ENCODE measurements around the gene TMCC1.
"Not testable (repeated sequence)": the region's sequence is repeated elsewhere in the genome, so short reads cannot be mapped to it uniquely, and the experiment has no call there.

Gene TMCC1

DNA sequence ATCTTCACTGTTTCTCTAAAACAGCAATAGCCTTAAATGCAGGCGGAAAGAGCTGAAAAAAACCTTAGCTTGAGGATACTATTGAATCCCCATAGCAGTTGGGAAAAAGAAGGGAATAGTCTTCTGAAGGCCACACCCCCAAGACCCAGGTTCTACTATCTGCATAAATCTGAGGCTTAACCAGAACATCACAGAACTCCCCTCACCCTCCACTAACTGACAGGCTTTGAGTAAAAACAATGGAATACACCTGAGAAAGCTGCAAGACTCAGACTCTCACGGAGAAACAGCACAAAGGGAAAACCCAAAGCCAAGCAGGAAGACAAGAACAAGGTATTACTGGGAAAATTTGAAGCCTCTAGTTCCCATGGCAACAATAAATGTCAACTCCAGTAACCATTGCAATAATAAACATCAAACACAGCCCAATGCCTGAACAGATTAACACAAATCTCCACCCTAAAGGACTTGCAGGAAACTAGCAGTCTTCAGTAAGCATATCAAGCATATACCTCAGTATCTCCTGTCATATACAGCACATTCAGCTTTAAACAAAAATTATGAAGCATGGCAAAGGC lies 56.4 kb downstream of the TMCC1 start:
- DNase-seq (ENCODE audit: extremely low read depth in 1 of 2, low read depth in 1 of 2) = no peak

DNA sequence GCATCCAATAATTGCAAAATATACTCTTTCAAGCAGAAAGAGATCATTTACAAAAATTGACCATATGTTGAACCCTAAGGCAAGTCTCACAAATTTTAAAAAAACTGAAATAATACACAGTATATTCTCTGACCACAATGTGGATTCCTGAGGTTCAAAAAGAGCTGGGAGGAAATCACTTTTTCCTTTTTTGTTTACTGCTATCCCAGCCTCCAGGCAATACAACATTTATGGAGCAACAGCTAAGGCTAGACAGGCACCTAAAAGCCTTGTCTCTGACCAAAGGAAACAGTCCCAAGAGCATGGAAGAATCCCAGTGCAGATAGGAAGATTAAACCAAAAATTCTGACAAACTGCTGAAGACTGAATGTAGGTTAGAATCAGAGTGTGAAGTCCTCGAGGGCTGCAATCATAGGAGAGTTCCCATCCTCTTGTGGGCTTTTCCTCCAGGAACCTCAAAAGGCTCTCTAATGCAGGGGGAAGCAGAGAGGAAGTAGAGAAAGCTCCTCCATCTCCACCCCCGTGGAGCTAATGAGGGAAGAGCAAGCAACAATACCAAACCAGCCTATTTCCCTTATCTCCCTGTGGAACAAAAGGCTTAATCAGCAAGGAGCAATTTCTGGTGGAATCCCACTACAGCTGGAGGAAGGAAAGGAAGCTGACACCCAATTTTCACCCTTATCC lies 57.0 kb downstream of the TMCC1 start:
- no peak for DNase-seq (ENCODE audit: extremely low read depth in 1 of 2, low read depth in 1 of 2)

DNA sequence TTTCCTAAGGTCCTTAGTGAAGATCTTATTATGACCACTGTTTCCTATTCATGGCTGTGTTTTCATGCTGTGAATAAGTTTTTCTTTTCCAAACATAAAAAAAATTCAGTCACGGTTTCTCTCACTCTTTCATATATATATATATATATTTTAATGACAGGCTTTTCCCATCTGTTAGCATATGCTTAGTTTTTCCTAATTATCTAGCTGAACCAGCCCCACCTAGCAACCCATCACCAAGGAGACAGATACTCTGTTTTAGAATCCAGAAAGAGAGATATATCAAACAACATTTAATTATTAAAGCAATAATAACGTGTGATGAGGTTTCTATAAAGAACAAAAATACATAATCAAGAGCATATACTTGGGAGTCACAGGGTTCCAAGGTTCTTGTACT lies 58.3 kb downstream of the TMCC1 start:
- DNase-seq (ENCODE audit: extremely low read depth in 1 of 2, low read depth in 1 of 2) = no peak

DNA sequence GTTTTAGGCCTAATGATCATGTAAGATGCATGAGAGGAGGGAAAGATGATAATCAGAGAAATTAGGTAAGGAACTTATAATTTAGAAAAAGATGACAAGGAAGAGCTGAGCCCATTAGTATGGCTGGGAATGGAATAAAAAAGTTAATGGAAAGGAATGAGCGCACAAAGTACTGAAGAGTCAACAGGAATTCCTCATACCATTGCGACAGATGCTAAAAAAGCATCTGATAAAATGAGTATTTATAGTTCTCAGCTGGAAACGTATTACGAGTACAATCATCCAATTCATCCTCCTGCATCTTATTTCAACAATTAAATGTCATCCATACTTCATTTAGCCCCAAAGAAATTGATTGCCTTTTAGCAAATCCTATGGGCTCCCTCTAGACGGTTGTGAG lies 58.9 kb downstream of the TMCC1 start:
- no peak for DNase-seq (ENCODE audit: extremely low read depth in 1 of 2, low read depth in 1 of 2)

DNA sequence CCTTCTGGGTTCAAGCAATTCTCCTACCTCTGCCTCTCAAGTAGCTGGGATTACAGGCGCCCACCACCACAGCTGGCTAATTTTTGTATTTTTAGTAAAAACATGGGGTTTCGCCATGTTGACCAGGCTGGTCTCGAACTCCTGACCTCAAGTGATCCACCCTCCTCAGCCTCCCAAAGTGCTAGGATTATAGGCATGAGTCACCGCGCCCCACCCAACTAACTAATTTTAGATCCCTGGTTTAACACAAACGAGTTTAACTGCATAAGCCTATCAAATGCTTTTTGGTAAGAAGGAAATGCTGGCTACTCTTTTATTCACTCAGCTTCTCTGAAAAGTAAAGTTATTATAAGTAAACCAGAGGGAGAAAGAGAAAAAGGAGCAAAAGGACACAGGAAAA lies 61.6 kb downstream of the TMCC1 start:
- not testable (repeated sequence) for DNase-seq (ENCODE audit: extremely low read depth in 1 of 2, low read depth in 1 of 2)

DNA sequence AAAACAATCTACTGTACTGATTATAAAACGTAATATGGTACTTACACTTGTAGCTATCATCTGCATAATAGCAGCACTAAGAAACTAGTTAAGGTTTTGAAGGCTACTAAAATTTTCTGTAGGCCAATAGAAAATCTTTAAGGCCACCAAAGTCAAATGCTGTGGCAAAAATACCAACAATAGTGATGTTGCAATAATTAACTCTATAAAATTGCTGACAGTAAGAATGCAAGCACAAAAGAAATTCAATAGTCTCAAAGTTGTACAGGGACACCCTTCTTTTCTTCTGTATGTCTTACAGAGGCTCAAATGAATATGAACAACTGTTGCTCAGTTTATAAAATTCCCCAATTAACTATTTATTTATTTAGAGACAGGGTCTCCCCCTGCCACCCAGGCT lies 62.0 kb downstream of the TMCC1 start:
- DNase-seq (ENCODE audit: extremely low read depth in 1 of 2, low read depth in 1 of 2) = no peak

DNA sequence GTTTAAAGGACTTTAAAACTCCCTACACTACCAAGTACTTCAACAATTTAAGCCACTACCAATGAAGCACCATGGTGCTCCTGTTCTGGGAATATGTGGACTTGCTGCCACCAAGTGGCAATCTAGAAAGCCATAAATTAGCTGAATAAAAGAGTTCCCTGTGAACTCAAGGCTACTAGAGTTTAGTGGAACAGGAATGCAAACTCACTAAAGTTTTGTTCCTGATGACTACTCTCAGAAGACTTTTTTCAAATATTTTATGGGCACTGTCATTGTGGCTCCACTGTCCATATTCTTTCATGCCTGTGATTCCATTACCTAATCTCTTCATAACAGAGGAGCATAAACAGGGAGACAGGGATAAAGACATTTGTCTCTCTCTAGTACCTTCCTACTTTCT lies 63.9 kb downstream of the TMCC1 start:
- no peak for DNase-seq (ENCODE audit: extremely low read depth in 1 of 2, low read depth in 1 of 2)

DNA sequence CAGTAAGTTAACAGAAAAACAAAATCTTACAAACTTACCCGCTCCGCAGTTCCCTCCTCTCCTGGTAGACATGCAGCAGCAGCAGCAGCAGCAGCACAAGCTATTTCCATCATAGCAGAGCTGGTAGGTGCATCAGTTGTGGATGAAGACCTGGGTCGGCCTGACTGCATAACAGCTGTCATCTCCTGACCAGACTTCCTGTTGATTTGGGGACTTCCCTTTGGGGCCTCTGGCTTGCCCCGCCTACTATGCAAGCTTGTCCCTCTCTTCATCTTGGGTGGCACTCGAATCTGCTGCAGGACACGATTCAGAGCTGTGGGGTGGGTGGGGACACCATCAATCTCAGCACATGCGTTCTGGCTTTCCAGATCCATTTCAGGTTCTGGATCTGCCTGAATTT lies 65.7 kb downstream of the TMCC1 start:
- no peak for DNase-seq (ENCODE audit: extremely low read depth in 1 of 2, low read depth in 1 of 2)

DNA sequence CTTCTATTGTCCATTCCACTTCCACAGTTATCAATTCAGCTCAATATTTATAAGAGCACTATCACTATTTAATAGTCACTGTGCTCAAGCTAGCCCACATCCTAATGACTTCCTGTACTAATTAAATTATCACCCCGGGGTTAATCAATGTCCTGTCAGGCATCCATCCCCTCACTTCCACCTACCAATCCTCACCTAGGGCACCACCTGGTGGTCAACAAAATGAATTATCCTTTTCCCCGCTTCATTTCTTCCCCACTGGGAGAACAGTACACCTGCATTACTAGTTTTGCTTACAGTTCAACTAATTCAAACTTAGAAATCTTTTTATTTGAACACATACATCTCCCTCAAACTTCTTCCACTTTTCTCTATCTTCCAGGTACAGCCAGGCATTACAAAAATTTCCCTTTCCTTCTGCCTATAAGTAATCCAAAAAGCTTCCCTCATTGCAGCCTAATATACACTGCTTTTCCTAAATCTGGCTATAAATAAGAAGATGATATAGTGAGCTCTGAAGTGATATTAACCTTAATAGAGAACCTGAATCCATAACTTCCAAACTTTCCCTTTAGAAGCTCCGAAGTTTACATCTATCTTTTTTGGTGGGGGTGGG lies 68.5 kb downstream of the TMCC1 start:
- DNase-seq (ENCODE audit: extremely low read depth in 1 of 2, low read depth in 1 of 2) = no peak

DNA sequence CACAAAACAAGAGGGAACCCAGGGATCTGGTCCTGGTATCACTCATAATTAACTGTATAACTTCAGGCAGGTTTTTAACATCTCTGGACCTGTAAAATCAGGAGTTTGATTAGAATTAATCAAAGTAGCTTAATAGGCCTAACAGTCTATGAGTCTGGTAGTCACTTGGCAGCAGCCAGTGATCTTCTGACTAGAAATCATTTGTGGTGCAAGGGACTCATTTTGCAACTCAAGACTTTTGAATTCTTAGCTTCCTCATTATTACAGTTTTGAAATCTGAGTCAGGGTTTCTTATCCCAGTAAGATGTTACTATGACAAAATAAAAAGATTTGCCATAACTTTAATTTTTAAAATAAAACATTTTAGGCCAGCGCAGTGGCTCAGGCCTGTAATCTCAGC lies 70.8 kb downstream of the TMCC1 start:
- no peak for DNase-seq (ENCODE audit: extremely low read depth in 1 of 2, low read depth in 1 of 2)

DNA sequence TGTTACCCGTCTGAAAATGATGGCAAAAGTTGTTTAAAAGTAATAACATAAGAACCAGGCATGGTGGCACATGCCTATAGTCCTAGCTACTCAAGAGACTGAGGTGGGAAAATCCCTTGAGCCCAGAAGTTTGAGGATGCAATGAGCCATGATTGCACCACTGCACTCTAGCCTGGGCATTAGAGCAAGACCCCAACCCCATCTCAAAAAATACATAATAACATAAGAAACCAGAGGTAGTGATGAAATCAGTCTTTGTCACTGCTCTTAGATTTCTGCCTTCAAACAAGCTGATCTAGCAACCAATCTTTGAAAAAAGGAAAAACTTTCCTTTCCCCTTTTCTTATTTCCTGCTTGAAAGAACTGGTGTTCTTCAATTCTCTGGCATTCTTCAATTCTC lies 71.3 kb downstream of the TMCC1 start:
- no peak for DNase-seq (ENCODE audit: extremely low read depth in 1 of 2, low read depth in 1 of 2)

DNA sequence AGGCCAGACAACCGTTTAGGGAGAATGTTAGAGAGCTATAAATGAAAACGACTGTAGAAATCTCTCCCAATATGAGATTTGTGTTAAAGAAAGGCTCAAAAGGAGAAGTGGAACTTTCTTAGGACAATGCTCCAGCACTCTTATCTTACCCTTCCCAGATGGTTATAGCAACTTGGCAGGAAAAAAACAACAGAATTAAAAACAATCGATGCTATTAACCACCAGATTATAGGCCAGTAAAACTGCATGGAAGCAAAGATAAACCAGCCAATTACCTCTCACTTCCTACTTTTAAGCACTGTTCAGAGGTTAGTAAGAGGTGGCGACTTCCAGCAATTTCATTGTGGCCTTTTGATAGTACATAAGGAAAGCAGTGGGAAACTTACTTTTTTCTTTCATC lies 72.9 kb downstream of the TMCC1 start:
- no peak for DNase-seq (ENCODE audit: extremely low read depth in 1 of 2, low read depth in 1 of 2)

DNA sequence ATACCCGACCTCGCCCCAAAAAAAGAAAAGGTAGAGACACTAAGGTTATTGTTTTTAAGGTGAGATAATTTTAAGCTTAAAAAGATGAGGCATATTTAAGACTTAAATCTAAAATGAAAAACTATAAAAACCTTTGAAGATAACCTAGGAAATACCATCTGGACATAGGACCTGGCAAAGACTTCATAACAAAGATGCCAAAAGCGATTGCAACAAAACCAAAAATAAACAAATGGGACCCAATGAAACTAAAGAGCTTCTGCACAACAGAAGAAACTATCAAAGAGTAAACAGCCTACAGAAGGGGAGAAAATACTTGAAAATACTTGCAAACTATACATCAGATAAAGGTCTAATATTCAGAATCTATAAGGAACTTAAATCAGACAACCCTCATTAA lies 80.9 kb downstream of the TMCC1 start:
- DNase-seq (ENCODE audit: extremely low read depth in 1 of 2, low read depth in 1 of 2) = no peak

DNA sequence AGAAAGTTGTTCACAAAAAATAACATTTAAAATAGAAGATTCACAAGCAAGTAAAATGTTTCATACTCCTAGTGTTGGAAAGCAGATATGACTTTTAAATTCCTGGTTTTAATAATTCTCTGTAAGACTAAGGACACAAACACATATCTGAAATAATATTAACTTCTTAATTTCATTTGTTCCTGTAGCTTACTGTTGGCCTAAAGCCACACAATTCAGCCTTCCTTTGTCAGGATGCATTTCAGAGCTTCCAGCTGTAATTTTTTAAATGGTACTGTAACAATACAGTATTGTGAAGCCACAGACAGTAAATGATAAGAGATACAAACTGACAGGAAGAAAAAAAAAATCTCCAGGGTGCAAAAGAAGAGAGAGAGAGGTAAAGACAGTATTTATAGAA lies 84.2 kb downstream of the TMCC1 start:
- DNase-seq (ENCODE audit: extremely low read depth in 1 of 2, low read depth in 1 of 2) = no peak

DNA sequence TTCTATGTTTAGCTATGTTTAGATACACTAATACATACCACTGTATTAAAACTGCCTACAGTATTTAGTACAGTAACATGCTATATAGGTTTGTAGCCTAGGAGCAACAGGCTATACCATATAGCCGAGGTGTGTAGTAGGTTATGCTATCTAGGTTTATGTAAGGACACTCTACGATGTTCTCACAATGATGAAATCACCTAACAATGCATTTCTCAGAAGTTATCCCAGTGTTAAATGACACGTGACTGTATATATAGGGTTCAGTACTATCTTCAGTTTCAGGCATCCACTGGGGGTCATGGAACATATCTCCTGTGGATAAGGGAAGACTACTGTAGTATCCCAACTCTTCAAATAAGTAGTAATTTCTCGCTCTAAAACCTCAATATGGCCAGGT lies 97.4 kb downstream of the TMCC1 start:
- no peak for DNase-seq (ENCODE audit: extremely low read depth in 1 of 2, low read depth in 1 of 2)

DNA sequence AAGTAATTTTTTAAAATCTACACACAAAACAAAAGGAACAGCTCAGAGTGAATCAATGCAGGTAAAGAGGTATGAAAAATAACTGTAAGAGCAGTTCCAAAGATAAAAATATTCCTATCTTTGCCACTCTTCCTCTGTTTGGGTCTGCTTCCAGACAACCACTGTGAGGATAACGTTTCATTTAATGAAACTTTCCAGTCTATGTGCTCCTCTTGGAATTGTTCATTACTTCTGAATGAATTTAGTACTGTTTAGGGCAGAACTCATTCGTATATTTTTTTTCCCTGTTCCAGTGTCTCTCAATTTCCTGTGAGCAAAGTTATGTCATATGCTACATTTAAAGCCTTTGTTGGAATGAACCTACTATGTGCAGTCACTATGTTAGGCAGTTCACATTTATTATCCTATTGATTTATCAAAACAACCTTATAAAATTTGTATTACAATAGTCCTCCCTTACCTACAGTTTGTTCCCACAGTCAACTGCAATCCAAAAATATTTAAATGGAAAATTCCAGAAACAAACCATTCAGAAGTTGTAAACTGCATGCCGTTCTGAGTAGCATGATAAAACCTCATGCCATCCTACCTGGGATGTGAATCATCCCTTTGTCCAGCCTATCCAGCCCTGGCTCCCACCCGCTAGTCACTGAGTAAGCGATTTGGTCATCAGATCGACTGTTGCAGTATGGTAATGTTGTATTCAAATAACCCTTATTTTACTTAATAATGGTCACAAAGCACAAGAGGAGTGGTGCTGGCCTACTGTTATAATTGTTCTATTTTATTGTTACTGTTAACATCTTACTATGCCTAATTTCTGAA lies 98.1 kb downstream of the TMCC1 start:
- no peak for DNase-seq (ENCODE audit: extremely low read depth in 1 of 2, low read depth in 1 of 2)

DNA sequence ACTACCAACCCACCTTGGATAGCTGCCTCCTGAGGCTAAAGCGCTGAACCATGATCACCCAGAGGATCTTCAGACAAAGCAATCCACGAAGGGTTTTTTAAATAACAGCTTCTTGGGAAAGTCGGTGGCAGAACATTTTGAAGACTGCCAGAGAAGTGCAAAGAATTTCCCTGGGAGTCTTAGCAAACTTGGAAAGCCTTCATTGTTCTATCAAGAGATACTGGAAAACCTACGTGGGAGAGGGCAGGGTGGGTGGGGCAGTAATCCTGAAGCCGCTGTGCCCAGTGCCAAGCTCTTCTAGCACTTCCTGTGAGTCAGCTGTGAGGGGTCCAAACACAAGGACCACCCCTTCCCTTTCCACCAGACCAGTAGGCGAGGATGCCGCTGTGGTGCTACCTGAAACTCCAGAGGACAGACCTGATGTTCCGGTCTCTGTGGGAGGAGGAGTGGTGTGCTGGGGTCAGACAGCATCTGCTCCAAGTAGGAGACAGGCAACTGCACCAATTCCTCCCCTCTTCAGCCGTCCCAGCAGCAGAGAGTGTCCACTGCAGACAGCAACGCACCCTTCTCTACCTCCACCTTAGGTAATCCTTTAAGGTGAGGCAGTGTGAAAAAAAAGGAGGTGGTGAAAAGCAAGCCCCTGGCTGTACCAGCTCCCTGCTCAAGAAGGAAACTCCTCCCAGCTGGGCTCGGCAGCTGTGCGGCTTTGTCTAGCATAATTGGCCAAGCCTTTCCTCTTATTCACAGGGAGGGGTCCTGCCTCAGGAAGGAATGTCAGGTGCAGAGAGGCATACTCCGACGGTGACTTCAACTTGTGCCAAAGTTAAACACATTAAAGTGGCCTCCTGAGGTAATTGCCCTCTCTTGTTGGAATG lies 99.0 kb downstream of the TMCC1 start:
- no peak for DNase-seq (ENCODE audit: extremely low read depth in 1 of 2, low read depth in 1 of 2)

DNA sequence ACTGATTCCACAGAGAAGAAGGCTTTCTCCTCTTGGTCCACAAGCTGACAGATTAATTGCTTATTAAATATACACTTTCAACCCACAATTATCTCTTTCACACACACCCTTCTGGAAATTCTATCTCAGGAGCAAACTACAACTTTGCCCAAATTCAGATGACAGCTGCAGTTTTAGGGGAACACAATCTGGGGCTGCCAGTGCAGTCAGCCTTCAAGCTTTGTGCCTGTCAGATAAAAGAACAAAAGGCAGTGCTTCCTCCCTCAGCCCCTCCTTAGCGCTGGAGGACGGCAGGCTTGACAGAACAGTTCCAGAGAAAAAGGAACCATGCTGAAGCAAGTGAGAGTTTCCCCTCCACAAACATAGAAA lies 99.6 kb downstream of the TMCC1 start:
- DNase-seq (ENCODE audit: extremely low read depth in 1 of 2, low read depth in 1 of 2) = no peak

DNA sequence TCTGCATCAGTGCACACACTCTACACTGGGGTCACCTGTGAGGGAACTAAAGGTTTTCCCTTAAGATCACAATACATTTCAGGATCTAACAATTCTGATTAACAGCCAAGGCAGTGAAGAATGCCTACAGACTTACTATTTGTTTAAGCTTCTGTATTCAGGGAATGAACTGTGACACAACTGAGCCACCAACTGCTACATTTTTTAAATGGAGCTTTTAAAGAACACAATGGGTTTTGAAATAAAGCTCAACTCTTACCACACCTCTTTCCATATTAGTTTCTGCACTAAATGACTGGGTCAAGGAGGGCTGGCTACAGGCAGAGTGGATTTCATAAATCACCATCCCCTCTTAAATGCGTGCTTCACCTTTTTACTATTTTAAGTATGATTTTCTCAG lies 100.2 kb downstream of the TMCC1 start:
- no peak for DNase-seq (ENCODE audit: extremely low read depth in 1 of 2, low read depth in 1 of 2)

DNA sequence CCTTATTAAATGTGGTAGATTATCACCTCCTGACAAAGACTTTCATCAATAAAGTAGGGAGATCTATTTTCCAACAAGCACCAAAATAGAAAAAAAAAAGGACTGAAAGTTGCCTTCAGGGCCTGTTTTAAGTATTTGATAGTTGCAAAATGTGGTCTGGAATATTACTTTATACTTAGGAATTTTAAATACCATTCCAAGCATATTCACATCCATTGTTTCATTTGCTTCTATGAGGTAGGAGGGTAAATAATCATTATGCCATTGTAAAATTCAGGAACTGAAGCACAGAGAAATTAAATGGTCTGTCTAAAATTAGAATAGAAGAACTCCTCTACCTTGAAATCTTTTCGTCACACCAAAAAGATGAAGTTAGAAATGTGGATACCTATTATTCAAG lies 110.0 kb downstream of the TMCC1 start:
- DNase-seq (ENCODE audit: extremely low read depth in 1 of 2, low read depth in 1 of 2) = no peak

DNA sequence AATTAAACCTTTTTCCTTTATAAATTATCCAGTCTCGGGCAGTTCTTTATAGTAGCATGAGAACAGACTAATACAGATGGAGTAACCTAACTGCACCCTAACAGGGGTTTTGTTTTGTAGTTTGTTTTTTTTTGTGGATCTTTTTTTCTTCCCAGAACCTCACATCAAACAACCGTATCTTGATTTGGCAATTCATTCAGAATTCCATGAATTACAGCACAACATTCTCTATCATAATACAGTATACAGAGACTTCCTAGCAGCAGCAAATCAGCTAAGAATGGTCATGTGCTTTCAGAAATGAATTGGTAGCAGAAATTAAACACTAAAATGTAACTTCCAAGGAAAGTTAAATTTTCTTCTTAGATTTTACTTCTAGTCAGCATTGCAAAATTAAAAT lies 114.6 kb downstream of the TMCC1 start:
- DNase-seq (ENCODE audit: extremely low read depth in 1 of 2, low read depth in 1 of 2) = no peak

All from activated CD8-positive, alpha-beta memory T cell treated with anti-CD3 and anti-CD28 coated beads for 1 hour (primary cell).